Fibroblast of lung (primary cell): ENCODE measurements around the gene SLC6A11. TPM values are rescaled to one million over a fixed set of nuclear protein-coding genes. Genes with fewer than 3 reads are reported as not detected.

ENCODE experiments used
- DNase-seq, 2 donors: peaks; one replicate each; pipeline versions ENCODE4 v3.0.0 to v3.0.0-alpha.2; 2010; ENCODE audit warnings: low read depth in 2 of 2
- H2AFZ ChIP-seq: 2 replicates; pipeline ENCODE4 v1.5.1; 2012; ENCODE audit warnings: low read length, control low read depth, inconsistent platforms
- H3K27ac ChIP-seq: 2 replicates; pipeline ENCODE4 v1.5.1; 2011; ENCODE audit warnings: low read length, control low read depth; ENCODE audit not compliant: insufficient read depth
- H3K27me3 ChIP-seq: 2 replicates; pipeline ENCODE4 v1.5.1; 2011; ENCODE audit warnings: mild to moderate bottlenecking, low read length; ENCODE audit not compliant: control insufficient read depth, insufficient read depth
- H3K36me3 ChIP-seq: 2 replicates; pipeline ENCODE4 v1.5.1; 2011; ENCODE audit warnings: low read length; ENCODE audit not compliant: control insufficient read depth, insufficient read depth
- H3K4me1 ChIP-seq: 2 replicates; pipeline ENCODE4 v1.5.1; 2011; ENCODE audit warnings: low read length; ENCODE audit not compliant: control insufficient read depth, insufficient read depth; ENCODE audit errors: extremely low read depth
- H3K4me2 ChIP-seq: 2 replicates; pipeline ENCODE4 v1.5.1; 2011; ENCODE audit warnings: low read length, control low read depth; ENCODE audit not compliant: insufficient read depth; ENCODE audit errors: extremely low read depth
- H3K4me3 ChIP-seq, 4 experiments: fragments of 200-600 bp in 1 of 4; sonication (generic) in 1 of 4; replicated peaks in 1 of 4; 2 replicates each; pipeline ENCODE4 v1.5.1; 2011 to 2016; ENCODE audit warnings: low read length in 4 of 4, low read depth in 3 of 4, mild to moderate bottlenecking in 3 of 4, control low read depth in 2 of 4, inconsistent platforms in 1 of 4, mixed read lengths in 1 of 4; ENCODE audit not compliant: insufficient read depth in 1 of 4; ENCODE audit errors: control extremely low read depth in 1 of 4
- H3K79me2 ChIP-seq: 2 replicates; pipeline ENCODE4 v1.5.1; 2012; ENCODE audit warnings: mild to moderate bottlenecking, low read length, inconsistent platforms; ENCODE audit not compliant: control insufficient read depth, insufficient read depth
- H3K9ac ChIP-seq: 2 replicates; pipeline ENCODE4 v1.5.1; 2011; ENCODE audit warnings: mild to moderate bottlenecking, low read length, control low read depth; ENCODE audit not compliant: insufficient read depth
- H3K9me3 ChIP-seq: 2 replicates; pipeline ENCODE4 v1.5.1; 2012; ENCODE audit warnings: low read depth, low read length; ENCODE audit not compliant: control insufficient read depth, insufficient read depth
- H4K20me1 ChIP-seq: 2 replicates; pipeline ENCODE4 v1.5.1; 2011; ENCODE audit warnings: low read length; ENCODE audit not compliant: control insufficient read depth, insufficient read depth; ENCODE audit errors: extremely low read depth
- CTCF ChIP-seq, 2 donors: IDR thresholded peaks in 1 of 2; conservative IDR thresholded peaks in 1 of 2; 1 replicate in 1 of 2; 2 replicates in 1 of 2; pipeline ENCODE4 v1.5.1; 2011 to 2012; ENCODE audit warnings: low read length in 2 of 2, control low read depth in 1 of 2, inconsistent platforms in 1 of 2, low read depth in 1 of 2, mild to moderate bottlenecking in 1 of 2
- EZH2 ChIP-seq: IDR thresholded peaks from 2 replicates; pipeline ENCODE4 v1.5.1; 2012; ENCODE audit warnings: low read length, control low read depth, mild to moderate bottlenecking; ENCODE audit errors: missing control alignments
- polyA plus RNA-seq, 2 donors: library from polyadenylated mRNA; depleted of rRNA in 1 of 2; stranded (reverse) in 1 of 2; unstranded in 1 of 2; fragments of >200 nt; gene quantifications; 2 replicates each; pipeline ENCODE4 v1.2.1, GENCODE V29; 2011 to 2012; ENCODE audit warnings: missing spikeins in 1 of 2
- total RNA-seq: library from RNA; depleted of rRNA; stranded (reverse); fragments of >200 nt; gene quantifications from 2 replicates; pipeline ENCODE4 v1.2.1, GENCODE V29; 2014

Gene SLC6A11
- total and polyA plus RNA-seq, 2 donors (not counting 1 experiment from before 2014, with no cell fraction given): 0.05 TPM; not detected in 1

- no peak for TF ChIP-seq CTCF (conservative IDR thresholded peaks at IDR 0.05 in 1 of 2, IDR thresholded peaks at IDR 0.05 in 1 of 2; ENCODE audit: low read depth in 1 of 2, low read length in 2 of 2)
- TF ChIP-seq EZH2: no peak
- Histone ChIP-seq H3K27me3 (no peaks in the 10 kb centered on the region), H4K20me1 (no peaks in the 10 kb centered on the region), H3K9ac (no peak overlapping the region), H2AFZ (no peak overlapping the region), H3K27ac (no peak overlapping the region), H3K36me3 (no peaks in the 10 kb centered on the region), H3K9me3 (no peaks in the 10 kb centered on the region), H3K79me2 (no peaks in the 10 kb centered on the region), H3K4me2 (no peak overlapping the region), H3K4me3 (no peak overlapping the region), H3K4me1 (no peaks in the 10 kb centered on the region)
- no peak for DNase-seq
Measured at GRCh38 chr3:10948326-10948725, 132.3 kb downstream of the SLC6A11 start.

- Histone ChIP-seq H3K4me3 (no peak overlapping the region), H3K9ac (no peak overlapping the region), H3K4me2 (no peak overlapping the region), H3K4me1 (no peaks in the 10 kb centered on the region), H3K36me3 (no peaks in the 10 kb centered on the region), H3K79me2 (no peaks in the 10 kb centered on the region), H3K27ac (no peak overlapping the region), H3K9me3 (no peaks in the 10 kb centered on the region), H4K20me1 (no peaks in the 10 kb centered on the region), H2AFZ (no peak overlapping the region), H3K27me3 (no peaks in the 10 kb centered on the region)
- TF ChIP-seq EZH2 (no peak), CTCF (conservative IDR thresholded peaks at IDR 0.05 in 1 of 2, IDR thresholded peaks at IDR 0.05 in 1 of 2; ENCODE audit: low read depth in 1 of 2, low read length in 2 of 2) (no peak)
- DNase-seq: no peak
Measured at GRCh38 chr3:10949197-10949596, 133.2 kb downstream of the SLC6A11 start.

- H4K20me1 ChIP-seq: no peaks in the 10 kb centered on the region
- no peaks in the 10 kb centered on the region for H3K4me1 ChIP-seq
- H2AFZ ChIP-seq: no peak overlapping the region
- H3K79me2 ChIP-seq: no peaks in the 10 kb centered on the region
- no peak overlapping the region for H3K27ac ChIP-seq
- no peak overlapping the region for H3K4me3 ChIP-seq
- H3K4me2 ChIP-seq: no peak overlapping the region
- DNase-seq: peak; percentile 32 to 47
- no peak overlapping the region for H3K9ac ChIP-seq
- no peaks in the 10 kb centered on the region for H3K9me3 ChIP-seq
- no peaks in the 10 kb centered on the region for H3K36me3 ChIP-seq
- no peaks in the 10 kb centered on the region for H3K27me3 ChIP-seq
- peak; percentile 63 to 69 for TF ChIP-seq CTCF (conservative IDR thresholded peaks at IDR 0.05 in 1 of 2, IDR thresholded peaks at IDR 0.05 in 1 of 2; ENCODE audit: low read depth in 1 of 2, low read length in 2 of 2)
- TF ChIP-seq EZH2: no peak
Measured at GRCh38 chr3:10950476-10951294, 134.7 kb downstream of the SLC6A11 start.
